H4 (cell line): ENCODE results near the gene RNF167. TPM values are rescaled to one million over a fixed set of nuclear protein-coding genes. Genes with fewer than 3 reads are reported as not detected.

Experiments
- DNase-seq: peaks from one replicate; pipeline ENCODE4 v3.0.0-alpha.2; 2015; ENCODE audit warnings: low spot score
- total RNA-seq: library from RNA; depleted of rRNA; stranded (reverse); fragments of >200 nt; shearing (Covaris generic); gene quantifications from 2 replicates; pipeline ENCODE4 v1.2.3, GENCODE V29; 2014

Gene RNF167
- total RNA-seq, 1 experiment from 2014 or later, result 17.3 TPM

GRCh38 chr17:4938688-4939545 lies 1.2 kb upstream of the RNF167 start:
- DNase-seq, result no peak

- DNase-seq, result no peak
These were observed 597 bp upstream of the RNF167 start for GRCh38 chr17:4939546-4939795.

DNA sequence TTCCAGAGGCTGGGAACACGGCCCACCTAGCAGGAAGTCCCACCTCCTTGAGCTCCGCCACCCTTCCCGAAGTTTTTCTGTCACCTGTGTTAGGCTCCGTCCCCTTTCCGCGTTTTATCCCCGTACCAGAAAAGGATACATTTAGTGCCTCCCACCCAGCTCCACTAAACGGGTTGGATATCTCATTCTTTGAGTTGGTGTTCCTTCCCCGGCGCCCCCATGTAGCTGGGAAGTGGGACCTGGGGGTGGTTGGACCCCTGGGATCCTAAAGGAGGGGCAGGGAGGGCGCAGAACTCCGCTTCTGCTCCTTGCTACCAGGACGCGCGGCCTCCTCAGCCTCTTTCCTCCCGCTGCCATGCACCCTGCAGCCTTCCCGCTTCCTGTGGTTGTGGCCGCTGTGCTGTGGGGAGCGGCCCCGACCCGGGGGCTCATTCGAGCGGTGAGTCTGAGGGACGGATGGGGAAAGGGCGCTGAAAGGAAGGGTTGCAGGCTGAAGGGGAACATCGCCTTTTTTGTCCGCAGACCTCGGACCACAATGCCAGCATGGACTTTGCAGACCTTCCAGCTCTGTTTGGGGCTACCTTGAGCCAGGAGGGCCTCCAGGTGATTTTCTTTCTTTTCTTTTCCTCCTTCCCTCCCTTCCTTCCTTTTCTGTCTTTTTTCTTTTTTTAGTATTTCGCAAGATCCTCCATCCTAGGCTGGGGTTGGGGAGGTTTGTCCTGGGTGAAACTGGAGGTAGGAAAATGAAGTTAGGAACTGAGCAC lies 669 bp downstream of the RNF167 start:
- DNase-seq, result peak; percentile 66

DNA sequence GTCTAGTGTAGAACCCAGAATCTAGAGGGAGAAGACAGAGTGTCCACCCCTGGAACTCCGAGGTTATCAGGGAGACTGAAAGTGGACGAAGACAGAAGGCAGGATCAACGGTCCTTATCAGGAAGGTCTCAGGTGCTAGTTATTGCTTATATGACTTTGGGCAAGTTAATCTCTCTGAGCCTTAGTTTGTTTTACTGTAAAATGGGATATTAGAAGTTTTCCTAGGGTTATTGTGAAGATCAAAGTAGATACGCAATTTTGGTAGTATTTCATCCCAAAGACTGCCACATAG lies 1.2 kb downstream of the RNF167 start:
- DNase-seq, result no peak

DNA sequence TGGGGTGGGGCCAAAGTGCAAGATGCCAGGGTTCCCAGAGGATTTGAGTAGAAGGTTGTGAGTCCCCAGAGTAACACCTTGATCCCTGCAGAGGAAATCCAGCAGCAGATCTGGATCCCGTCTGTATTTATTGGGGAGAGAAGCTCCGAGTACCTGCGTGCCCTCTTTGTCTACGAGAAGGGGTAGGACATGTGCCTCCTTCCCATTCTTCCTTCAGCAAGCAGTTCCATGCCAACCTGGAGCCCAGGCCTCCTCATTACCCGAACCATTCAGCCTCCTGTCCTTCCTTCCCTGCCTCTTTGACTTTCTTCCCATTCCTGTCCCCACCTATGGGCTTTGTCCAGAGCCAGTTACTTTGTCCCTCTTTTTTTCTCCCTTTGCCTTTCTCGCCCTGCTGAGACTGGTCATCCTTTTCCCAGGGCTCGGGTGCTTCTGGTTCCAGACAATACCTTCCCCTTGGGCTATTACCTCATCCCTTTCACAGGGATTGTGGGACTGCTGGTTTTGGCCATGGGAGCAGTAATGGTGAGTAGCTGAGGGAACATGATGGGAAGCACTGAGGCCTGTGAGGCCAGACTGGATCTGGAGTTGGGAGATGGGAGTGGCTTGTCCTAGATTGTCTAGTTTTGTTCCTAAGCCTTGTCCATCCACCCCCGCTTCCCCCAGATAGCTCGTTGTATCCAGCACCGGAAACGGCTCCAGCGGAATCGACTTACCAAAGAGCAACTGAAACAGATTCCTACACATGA lies 2.9 kb downstream of the RNF167 start:
- no peak for DNase-seq

GRCh38 chr17:4944163-4944553 lies 4.1 kb downstream of the RNF167 start:
- DNase-seq, result no peak

- DNase-seq, result no peak
These were observed 4.6 kb downstream of the RNF167 start for GRCh38 chr17:4944554-4945175.

DNA sequence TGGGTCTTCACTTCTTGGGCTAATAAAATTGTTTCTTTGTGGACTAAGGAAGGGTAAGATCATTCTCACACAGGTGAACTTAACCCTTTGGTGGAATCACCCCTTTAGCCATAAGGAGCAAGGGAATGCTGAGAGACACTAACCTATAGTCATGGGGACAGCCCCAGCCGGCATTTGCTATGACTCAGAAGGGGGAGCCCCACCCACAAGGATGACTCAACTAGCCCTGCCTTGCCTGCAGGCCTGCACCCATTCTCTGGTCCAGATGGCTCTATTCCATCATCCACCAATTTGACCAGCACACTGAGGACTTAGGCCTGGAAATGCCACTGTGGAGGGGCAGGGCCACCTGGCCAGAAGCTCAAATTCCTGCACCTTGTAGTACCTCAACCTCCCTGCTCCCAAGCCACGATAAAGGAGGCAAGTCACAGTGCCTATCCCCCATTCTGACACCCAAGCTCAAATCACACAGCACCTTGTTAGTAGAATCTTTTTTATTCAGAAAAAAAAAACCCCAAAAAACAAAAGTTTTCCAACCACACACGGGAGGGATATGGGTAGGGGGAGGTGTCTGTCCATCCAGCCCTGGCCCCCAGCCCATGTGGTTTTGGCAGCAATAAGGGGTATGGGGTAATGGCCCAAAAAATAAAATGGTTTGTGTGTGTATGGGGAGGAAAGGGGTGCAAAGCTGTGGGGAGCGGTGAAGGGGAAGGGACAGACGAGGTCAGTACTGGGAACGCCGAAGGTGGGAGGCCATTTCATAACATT lies 5.3 kb downstream of the RNF167 start:
- peak; percentile 81 for DNase-seq

- DNase-seq, result no peak
These were observed 5.8 kb downstream of the RNF167 start for GRCh38 chr17:4945944-4946280.

- no peak for DNase-seq
These were observed 6.4 kb downstream of the RNF167 start for GRCh38 chr17:4946312-4946976.

GRCh38 chr17:4947010-4947410 lies 6.9 kb downstream of the RNF167 start:
- no peak for DNase-seq

GRCh38 chr17:4947411-4948165 lies 7.5 kb downstream of the RNF167 start:
- peak; percentile 36 for DNase-seq

GRCh38 chr17:4948166-4948930 lies 8.3 kb downstream of the RNF167 start, which contains the start of gene PFN1:
Gene PFN1, minus strand, starts transcription at chr17:4948530. Its CDS starts 136 bp downstream, at chr17:4948394.
- peak; percentile 68 for DNase-seq

DNA sequence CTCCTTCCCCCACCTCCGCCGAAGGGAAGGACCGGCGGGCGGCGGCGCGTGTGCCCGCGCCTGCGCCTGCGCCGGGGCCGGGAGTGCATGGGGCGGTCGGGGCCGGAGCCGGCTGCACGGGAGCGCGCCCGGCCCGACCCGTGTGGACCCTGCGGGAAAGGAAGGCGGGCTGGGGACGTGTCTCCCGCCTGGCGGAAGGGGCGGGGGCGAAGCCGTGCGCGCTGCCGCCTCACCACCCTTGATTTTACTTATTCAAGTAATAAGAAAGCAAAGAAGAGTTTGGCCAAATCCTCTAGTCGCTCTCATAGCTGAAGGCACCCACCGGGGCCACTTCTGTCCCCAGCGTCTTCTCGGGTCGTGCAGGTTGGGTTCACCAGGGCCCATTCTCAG lies 8.9 kb downstream of the RNF167 start:
- DNase-seq, result peak; percentile 69

DNA sequence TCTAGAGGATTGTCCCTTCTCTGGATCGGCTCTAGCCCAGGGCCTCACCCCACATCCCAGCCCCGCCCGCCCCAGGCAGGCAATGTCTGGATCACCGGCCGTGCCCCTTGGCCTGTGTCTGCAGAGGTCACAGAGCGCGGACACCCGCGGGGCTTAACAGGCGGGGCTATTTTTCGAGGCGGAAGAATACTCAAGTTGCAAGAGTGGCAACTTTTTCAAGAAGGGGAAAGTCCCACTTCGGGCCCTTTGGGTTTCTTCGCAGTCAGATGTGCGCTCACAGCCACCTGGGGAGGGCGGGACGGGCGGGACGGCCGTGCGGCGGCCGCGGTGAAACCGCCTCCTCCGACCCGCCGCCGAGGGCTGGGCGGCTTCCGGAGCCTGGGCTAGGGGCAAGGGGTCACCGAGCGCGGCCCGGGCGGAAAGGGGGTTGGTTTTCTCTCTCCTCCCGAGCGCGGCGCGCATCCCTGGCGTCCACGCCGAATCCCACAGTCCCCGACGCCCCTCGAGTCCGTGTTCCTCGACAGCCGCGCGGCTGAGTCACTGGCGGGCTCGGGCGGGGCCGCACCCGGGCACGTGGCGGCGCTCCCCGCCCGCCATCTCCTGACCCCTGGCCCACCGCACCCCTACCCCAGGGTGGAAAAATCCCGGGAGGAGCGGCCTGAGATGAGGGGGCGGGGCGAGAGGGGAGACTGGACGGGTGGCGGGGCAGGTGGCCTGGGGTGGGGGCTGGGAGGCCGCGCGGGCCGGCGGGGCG lies 9.4 kb downstream of the RNF167 start:
- peak; percentile 27 for DNase-seq

DNA sequence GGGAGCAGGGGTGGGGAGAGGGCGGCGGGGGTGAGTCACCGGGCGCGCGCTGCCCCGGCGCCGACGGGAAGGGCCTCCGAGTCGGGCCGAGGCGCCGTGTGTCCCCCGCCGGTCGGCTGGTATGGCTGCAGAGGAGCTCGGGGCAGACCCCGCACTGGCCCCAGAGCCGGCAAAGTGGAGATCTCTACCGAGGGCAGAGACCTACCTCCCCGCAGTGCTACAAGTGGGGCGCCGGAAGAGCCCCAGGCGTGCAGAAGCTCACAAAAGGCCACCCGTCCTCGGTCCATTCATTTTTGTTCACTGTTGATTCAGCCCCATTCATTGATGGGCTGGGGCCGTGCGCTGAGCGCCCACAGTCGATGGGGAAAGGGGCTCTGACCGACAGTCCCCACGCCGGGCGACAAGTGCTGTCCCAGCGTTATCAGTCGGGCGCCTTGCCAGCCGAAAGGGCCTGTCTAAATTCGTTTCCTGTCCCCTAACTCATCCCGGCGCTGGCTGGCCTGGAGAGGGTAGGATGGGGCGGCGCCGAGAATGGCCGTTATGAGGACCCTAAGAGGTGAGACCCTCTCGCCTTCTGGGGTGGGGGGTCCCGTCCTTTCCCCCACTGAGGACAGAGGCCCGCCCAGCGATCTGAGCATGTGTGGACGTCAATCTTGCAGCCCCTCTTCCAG lies 10.1 kb downstream of the RNF167 start:
- no peak for DNase-seq

GRCh38 chr17:4950746-4951204 lies 10.7 kb downstream of the RNF167 start, which contains the start of gene ENO3:
Gene ENO3, plus strand, starts transcription at chr17:4951119. Its CDS starts 711 bp downstream, at chr17:4951830.
- DNase-seq, result no peak

DNA sequence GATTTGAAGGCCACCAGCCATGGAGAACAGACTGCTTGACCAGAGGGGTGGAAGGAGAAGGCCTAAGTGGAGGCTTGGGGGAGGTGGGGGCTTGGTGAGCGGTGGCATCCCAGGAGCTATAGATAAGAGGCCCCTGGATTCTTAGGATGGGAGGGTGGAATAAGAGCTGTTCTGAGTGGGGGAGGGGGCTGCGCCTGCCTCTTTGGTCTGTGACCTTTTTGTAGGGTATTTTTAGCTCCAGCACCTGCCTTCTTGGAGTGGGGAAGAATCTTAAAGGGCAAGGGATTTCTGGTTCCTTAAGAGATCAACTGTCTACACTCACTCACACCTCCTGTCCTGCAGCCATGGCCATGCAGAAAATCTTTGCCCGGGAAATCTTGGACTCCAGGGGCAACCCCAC lies 11.4 kb downstream of the RNF167 start:
- DNase-seq, result no peak
